ENCODE data around the gene ZNF618.

- TF ChIP-seq CTCF (IDR thresholded peaks at IDR 0.05) (no peak), POLR2A (IDR thresholded peaks at IDR 0.05) (no peak)
Measured at GRCh38 chr9:114076237-114077161, 200.4 kb downstream of the ZNF618 start.

Data from vagina (tissue), 2 donors.